ENCODE results near the gene TEX9. TPM values are rescaled to one million over a fixed set of nuclear protein-coding genes. Genes with fewer than 3 reads are reported as not detected.

The TEX9 gene
- total RNA-seq, 2 donors from 2014 or later = 0.67 to 1.5 TPM

DNA sequence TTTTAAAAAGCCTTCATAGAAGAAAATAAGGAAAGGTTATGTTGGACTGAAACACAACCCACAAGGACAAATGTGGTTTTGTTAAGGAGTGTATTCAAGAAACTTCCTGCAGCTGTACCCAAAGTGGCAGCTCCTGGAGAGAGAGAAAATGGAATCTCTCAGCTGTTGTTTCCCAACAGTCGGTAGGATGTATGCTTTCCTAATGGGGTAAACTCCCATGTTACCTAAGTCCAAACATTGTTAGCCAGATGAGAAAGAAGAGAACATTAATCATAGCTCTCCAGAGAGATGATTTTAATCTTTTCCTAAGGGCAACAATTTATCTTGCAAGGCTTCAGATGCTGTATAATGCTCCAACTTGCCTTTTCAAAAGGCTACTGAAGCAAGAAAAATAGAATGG is 22.6 kb upstream of the TEX9 start:
- H3K4me1 ChIP-seq = no peaks in the 10 kb centered on the region
- TF ChIP-seq, protein P1, sequence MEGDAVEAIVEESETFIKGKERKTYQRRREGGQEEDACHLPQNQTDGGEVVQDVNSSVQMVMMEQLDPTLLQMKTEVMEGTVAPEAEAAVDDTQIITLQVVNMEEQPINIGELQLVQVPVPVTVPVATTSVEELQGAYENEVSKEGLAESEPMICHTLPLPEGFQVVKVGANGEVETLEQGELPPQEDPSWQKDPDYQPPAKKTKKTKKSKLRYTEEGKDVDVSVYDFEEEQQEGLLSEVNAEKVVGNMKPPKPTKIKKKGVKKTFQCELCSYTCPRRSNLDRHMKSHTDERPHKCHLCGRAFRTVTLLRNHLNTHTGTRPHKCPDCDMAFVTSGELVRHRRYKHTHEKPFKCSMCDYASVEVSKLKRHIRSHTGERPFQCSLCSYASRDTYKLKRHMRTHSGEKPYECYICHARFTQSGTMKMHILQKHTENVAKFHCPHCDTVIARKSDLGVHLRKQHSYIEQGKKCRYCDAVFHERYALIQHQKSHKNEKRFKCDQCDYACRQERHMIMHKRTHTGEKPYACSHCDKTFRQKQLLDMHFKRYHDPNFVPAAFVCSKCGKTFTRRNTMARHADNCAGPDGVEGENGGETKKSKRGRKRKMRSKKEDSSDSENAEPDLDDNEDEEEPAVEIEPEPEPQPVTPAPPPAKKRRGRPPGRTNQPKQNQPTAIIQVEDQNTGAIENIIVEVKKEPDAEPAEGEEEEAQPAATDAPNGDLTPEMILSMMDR (IDR thresholded peaks at IDR 0.05) = no peak
- H3K36me3 ChIP-seq = no peaks in the 10 kb centered on the region
- H3K27me3 ChIP-seq = no peaks in the 10 kb centered on the region
- no peak overlapping the region for H3K4me3 ChIP-seq
- no peaks in the 10 kb centered on the region for H3K9me3 ChIP-seq
- DNase-seq (ENCODE audit: low spot score) = no peak
- no peak overlapping the region for H3K27ac ChIP-seq

DNA sequence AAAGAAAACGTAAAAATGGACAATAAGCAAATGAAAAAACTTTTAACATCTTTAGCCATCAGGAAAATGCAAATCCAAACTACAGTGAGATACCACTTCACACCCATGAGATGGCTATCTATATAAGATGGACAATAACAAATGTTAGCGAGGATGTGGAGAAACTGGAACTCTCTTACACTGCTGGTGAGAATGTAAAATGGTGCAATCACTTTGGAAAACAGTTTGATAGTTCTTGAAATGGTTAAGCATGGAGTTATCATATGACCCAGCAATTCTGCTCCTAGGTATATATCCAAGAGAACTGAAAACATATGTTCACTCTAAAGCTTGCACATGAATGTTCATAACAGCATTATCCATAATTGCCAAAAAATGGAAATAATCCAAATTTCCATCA is 21.3 kb upstream of the TEX9 start:
- no peak for DNase-seq (ENCODE audit: low spot score)

DNA sequence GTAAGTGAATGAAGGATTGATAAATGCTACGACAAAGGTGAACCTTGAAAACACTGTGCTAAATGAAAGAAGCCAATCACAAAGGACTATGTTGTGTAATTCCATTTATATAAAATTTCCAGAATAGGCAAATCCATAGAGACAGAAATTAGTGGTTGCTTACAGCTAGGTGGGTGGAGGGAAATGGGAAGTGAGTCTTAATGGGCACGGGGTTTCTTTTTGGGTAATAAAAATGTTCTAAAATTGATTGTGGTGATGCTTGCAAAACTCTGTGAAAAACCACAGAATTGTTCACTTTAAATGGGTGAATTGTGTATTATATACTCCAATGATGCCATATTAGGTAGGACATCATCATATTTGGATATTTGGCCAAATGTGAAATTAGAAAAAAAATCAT is 20.9 kb upstream of the TEX9 start:
- TF ChIP-seq, protein P1 (IDR thresholded peaks at IDR 0.05) = no peak
- H3K9me3 ChIP-seq = no peaks in the 10 kb centered on the region
- H3K27ac ChIP-seq = no peak overlapping the region
- no peak overlapping the region for H3K4me3 ChIP-seq
- H3K36me3 ChIP-seq = no peaks in the 10 kb centered on the region
- no peak for DNase-seq (ENCODE audit: low spot score)
- no peaks in the 10 kb centered on the region for H3K27me3 ChIP-seq
- no peaks in the 10 kb centered on the region for H3K4me1 ChIP-seq

More for the DNA sequence above, 21.3 kb upstream of the TEX9 start:
- H3K4me1 ChIP-seq = no peaks in the 10 kb centered on the region
- no peak overlapping the region for H3K27ac ChIP-seq
- TF ChIP-seq, protein P1 (IDR thresholded peaks at IDR 0.05) = no peak
- no peaks in the 10 kb centered on the region for H3K27me3 ChIP-seq
- no peaks in the 10 kb centered on the region for H3K36me3 ChIP-seq
- no peaks in the 10 kb centered on the region for H3K9me3 ChIP-seq
- no peak overlapping the region for H3K4me3 ChIP-seq

DNA sequence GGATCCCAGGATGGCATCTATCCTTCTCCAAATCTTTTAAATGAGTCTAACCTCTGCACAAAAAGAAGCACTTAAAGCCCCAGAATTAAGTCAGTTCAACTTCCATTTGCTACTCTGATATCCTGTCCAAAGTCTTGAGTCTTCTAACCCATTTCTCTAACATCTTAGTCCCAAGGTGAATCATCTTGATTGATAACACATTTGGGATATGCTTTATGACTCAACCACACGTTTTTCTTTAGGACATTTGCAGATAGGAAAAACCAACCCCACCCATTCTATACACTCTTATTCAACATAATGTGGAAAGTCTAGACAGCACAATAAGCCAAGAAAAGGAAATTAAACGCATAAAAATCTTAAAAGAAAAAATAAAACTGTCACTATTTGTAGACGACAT is 18.8 kb upstream of the TEX9 start:
- TF ChIP-seq, protein P1 (IDR thresholded peaks at IDR 0.05) = no peak
- no peaks in the 10 kb centered on the region for H3K36me3 ChIP-seq
- no peak for DNase-seq (ENCODE audit: low spot score)
- H3K4me1 ChIP-seq = no peaks in the 10 kb centered on the region
- H3K4me3 ChIP-seq = no peak overlapping the region
- H3K27ac ChIP-seq = no peak overlapping the region
- no peaks in the 10 kb centered on the region for H3K9me3 ChIP-seq
- H3K27me3 ChIP-seq = no peaks in the 10 kb centered on the region

DNA sequence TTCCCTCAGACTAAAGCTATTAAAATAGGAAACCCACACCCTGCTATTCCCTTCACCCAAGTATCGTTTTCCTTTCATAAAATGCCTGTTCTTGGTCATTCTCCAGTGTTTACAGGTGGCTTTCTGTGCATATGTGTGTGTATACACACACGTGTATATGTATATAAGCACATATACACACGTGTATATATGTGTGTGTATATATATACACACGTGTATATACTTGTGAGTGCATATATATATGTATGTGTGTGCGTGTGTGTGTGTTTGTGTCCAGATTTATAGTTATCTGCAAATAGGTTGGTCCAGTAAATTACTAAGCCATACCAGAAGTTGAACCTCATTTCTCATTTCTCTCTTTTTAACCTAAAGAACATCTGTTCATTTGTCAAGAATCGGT is 15.7 kb upstream of the TEX9 start:
- H3K27me3 ChIP-seq = no peaks in the 10 kb centered on the region
- no peaks in the 10 kb centered on the region for H3K9me3 ChIP-seq
- H3K36me3 ChIP-seq = no peaks in the 10 kb centered on the region
- DNase-seq (ENCODE audit: low spot score) = no peak
- H3K4me1 ChIP-seq = no peaks in the 10 kb centered on the region
- no peak overlapping the region for H3K27ac ChIP-seq
- TF ChIP-seq, protein P1 (IDR thresholded peaks at IDR 0.05) = no peak
- no peak overlapping the region for H3K4me3 ChIP-seq

DNA sequence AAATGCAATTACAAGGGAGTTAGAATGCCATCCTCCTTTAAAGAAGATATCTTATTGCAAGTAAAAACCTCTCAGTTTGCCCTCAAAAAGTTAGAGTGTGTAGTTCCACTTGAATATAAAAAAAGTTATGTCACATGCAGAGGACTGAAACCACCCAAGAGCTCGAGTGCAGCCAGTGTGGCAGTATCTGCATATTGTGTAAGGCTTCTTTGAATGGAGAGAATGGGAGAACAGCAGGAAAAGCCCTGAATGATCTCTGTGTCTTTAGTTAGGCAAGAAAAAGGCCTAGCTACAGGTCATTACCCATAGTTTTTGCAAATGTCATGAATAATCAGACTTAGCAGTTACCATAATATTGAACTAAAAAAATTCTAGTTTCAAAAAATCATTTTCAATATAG is 13.9 kb upstream of the TEX9 start:
- no peaks in the 10 kb centered on the region for H3K36me3 ChIP-seq
- DNase-seq (ENCODE audit: low spot score) = no peak
- no peak overlapping the region for H3K27ac ChIP-seq
- no peak overlapping the region for H3K4me3 ChIP-seq
- no peaks in the 10 kb centered on the region for H3K9me3 ChIP-seq
- TF ChIP-seq, protein P1 (IDR thresholded peaks at IDR 0.05) = no peak
- no peaks in the 10 kb centered on the region for H3K27me3 ChIP-seq
- no peaks in the 10 kb centered on the region for H3K4me1 ChIP-seq

Data from right atrium auricular region (tissue), 2 donors.